Measurements from ENCODE around the gene TMEM9B.

TMEM9B gene

GRCh38 chr11:8899119-8899753 lies 65.0 kb downstream of the TMEM9B start:
- DNase-seq (ENCODE audit: low read depth in 1 of 2, low spot score in 1 of 2), result no peak
- Histone ChIP-seq H3K27ac (replicated peaks) (no peak overlapping the region), H3K27me3 (ENCODE audit: insufficient read depth, poor library complexity, severe bottlenecking) (no peaks in the 10 kb centered on the region), H3K4me3 (replicated peaks; ENCODE audit: insufficient read depth, low read length) (no peak overlapping the region)
- TF ChIP-seq SPI1 (IDR thresholded peaks at IDR 0.05; ENCODE audit: borderline replicate concordance, low read depth) (no peak), GABPA (IDR thresholded peaks at IDR 0.05; ENCODE audit: low read depth) (no peak), POLR2AphosphoS5 (IDR thresholded peaks at IDR 0.05; ENCODE audit: low read depth) (no peak)
- TF ChIP-seq, protein P1, sequence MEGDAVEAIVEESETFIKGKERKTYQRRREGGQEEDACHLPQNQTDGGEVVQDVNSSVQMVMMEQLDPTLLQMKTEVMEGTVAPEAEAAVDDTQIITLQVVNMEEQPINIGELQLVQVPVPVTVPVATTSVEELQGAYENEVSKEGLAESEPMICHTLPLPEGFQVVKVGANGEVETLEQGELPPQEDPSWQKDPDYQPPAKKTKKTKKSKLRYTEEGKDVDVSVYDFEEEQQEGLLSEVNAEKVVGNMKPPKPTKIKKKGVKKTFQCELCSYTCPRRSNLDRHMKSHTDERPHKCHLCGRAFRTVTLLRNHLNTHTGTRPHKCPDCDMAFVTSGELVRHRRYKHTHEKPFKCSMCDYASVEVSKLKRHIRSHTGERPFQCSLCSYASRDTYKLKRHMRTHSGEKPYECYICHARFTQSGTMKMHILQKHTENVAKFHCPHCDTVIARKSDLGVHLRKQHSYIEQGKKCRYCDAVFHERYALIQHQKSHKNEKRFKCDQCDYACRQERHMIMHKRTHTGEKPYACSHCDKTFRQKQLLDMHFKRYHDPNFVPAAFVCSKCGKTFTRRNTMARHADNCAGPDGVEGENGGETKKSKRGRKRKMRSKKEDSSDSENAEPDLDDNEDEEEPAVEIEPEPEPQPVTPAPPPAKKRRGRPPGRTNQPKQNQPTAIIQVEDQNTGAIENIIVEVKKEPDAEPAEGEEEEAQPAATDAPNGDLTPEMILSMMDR (IDR thresholded peaks at IDR 0.05; ENCODE audit: insufficient read depth, low read length), result no peak
- TF ChIP-seq, protein P2, sequence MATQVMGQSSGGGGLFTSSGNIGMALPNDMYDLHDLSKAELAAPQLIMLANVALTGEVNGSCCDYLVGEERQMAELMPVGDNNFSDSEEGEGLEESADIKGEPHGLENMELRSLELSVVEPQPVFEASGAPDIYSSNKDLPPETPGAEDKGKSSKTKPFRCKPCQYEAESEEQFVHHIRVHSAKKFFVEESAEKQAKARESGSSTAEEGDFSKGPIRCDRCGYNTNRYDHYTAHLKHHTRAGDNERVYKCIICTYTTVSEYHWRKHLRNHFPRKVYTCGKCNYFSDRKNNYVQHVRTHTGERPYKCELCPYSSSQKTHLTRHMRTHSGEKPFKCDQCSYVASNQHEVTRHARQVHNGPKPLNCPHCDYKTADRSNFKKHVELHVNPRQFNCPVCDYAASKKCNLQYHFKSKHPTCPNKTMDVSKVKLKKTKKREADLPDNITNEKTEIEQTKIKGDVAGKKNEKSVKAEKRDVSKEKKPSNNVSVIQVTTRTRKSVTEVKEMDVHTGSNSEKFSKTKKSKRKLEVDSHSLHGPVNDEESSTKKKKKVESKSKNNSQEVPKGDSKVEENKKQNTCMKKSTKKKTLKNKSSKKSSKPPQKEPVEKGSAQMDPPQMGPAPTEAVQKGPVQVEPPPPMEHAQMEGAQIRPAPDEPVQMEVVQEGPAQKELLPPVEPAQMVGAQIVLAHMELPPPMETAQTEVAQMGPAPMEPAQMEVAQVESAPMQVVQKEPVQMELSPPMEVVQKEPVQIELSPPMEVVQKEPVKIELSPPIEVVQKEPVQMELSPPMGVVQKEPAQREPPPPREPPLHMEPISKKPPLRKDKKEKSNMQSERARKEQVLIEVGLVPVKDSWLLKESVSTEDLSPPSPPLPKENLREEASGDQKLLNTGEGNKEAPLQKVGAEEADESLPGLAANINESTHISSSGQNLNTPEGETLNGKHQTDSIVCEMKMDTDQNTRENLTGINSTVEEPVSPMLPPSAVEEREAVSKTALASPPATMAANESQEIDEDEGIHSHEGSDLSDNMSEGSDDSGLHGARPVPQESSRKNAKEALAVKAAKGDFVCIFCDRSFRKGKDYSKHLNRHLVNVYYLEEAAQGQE (IDR thresholded peaks at IDR 0.05; ENCODE audit: insufficient replicate concordance, low read depth), result no peak

Measured in HL-60 (cell line).